GM21526 (cell line): ENCODE results near the gene CACHD1.

Experiments used
- ATAC-seq: cut with Tn5 transposase; IDR thresholded peaks from one replicate; pipeline ENCODE4 v1.9.1; 2021; ENCODE audit warnings: moderate library complexity; ENCODE audit not compliant: unreplicated experiment, low FRiP score

CACHD1 gene

DNA sequence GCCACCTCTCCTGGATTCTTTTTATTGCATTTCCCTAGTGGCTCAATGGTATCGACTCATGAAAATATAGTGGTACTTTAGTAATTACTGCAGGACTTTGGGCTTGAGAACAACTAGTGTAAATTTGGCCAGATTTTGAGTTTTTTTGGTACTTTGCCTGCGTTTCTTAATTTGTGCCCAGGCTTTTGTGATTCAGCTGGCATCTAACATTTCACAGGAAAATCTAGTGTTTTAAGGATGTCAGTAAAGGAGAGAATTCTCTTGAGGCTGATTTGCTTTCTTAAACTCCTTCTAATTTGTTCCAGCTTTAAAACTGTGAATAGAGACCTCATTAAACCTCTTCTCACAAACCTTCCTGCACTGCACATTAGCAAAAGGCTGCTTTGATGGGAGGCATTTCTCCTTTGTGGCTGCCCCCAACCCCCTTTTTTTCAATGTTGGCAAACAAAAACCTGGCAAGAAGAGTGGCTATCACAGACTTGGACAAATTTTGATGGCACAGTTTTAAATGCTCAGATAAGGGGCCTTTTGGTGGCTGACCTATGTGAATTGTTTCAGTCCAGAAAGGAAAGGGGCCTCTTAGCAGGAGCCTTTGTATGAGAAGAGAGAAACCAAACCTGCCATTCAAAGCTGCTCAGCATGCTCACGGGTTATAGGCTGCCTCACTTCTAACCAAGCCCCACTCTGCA is 161.6 kb downstream of the CACHD1 start:
- ATAC-seq: no peak

DNA sequence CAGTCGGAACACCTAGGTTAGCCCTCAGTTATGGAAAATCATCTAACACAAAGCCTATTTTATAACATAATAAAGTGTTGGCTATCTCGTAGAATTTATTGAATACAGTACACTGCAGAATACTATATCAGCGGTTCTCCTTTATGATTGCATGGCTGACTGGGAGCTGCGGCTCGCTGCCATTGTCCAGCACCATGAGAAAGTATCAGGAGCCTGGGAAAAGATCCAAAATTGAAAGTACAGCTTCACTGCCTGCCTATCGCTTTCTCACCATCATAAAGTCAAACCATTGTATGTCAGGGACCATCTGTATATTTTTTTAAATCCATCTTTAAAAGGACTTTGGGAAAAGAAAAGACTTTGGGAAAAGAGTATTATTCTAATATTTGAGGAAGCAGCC is 163.0 kb downstream of the CACHD1 start:
- no peak for ATAC-seq

DNA sequence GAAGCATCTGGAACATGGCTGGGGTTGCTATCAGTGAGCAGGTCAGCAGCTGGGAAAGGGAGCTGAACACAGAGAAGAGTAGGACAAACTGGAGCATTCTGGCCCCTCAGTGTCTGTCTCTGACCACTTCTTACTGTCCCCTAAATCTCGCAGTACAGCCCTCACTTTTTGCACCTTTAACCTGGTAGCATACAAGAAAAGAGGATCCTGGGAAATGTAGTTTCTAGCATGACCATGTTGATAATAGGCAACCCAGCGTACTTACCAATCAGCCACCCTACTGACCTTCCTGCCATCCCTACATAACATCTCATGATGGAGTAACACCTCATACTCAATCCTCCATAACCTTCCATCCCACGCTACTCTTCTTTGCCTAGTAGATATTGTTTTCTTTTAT is 175.8 kb downstream of the CACHD1 start:
- ATAC-seq: no peak

DNA sequence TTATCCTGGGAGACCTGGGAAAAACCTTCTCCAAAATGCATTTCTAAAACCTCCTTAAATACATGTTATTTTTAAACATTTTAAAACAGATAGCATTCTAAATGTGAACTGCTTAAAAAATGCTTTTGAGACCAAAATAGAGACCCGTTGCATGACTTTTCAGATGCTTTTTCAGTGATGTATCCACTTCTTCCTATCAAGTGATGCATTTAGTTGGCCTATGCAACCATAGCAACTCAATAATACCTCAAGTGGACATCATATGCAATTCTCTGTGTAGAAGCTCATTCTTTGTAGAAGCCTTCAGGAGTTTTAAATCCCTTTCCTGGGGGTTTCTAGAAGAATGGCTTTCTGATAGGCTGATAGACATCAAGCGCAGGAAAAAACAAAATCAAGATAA is 180.5 kb downstream of the CACHD1 start:
- ATAC-seq: no peak

DNA sequence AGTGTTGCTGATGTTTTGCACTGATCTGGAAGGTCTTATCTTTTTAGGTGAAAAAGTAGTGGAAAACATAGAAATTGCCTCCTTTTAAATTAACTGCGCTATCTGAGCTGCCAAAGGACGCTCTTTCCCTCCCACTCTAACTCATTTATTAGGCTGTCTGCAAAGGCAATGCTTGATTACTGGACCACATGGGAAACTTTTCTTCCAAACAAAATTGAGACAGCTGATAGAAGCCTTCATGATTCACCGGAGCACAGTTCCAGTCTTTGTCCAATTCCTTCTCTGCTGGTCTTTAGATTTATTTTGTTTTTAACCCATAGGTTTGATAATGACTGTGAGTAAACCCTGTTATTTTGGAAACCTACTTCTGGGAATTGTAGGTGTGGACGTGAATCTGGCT is 181.9 kb downstream of the CACHD1 start:
- no peak for ATAC-seq

DNA sequence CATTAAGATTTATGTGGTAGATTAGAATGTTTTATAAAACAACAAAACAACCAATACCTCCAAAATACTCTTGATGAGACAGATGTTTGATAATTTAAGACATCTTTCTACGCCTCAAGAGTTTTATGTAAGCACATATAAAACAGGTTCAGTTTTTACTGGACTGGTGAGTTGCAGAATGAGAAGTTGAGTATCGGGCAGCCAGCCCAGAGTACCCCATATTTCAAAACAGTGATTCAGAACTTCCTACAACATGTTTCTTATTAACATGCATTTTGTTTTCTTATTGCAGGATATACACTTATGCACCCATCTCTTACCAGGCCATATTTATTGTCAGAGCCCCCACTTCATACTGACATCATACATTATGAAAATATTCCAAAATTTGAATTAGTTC is 183.5 kb downstream of the CACHD1 start:
- no peak for ATAC-seq

DNA sequence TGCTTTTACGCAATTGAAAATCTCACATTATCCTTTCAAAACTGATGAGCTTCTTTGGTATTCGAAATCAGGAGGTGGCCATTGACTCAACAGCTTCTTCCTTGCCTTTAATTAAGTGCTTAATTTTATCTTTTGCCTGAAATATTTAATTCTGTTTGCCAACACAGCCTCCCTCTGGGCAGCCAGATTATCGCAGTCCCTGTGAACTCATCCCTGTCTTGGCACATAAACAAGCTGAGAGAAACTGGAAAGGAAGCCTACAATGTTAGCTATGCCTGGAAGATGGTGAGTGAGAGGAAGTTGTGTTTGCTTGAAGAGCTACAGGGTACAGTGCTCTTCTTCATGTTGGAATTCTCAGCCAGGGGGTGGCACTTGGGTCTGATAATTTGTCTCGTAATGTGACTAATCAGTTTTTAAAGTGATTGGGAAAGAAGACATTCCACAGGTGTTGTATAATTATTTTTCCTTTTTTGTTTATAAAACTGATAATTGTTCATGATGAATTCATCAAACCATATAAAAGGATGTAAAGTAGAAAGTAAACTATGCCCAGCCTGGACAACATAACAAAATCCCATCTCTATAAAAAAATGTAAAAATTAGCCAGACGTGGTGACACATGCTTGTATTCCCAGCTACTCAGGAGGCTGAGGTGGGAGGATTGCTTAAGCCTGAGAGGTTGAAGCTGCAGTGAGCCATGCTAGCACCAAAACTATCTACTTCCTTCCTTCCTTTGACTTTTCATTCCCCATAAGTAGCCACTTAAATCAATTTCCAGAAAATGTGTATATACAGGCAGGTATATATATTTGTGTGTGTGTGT is 184.8 kb downstream of the CACHD1 start:
- no peak for ATAC-seq

DNA sequence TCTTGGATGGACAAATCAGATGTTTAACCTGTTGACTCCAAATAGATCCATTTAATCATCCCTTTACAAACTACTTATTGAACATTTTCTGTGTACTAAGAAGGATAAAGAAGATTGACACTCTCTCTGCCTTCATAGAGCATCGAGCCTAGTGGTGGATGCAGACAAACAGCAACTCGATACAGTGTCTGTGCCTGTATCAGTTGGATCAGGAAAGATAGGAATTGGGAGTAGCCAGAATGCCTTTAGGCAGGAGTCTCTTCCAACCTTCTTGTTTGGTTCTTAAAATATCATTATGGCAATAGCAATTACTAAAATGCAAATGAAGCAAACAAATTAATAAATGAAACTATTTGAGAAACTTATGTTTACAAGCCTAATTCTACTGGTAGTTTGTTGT is 185.9 kb downstream of the CACHD1 start:
- ATAC-seq: no peak

DNA sequence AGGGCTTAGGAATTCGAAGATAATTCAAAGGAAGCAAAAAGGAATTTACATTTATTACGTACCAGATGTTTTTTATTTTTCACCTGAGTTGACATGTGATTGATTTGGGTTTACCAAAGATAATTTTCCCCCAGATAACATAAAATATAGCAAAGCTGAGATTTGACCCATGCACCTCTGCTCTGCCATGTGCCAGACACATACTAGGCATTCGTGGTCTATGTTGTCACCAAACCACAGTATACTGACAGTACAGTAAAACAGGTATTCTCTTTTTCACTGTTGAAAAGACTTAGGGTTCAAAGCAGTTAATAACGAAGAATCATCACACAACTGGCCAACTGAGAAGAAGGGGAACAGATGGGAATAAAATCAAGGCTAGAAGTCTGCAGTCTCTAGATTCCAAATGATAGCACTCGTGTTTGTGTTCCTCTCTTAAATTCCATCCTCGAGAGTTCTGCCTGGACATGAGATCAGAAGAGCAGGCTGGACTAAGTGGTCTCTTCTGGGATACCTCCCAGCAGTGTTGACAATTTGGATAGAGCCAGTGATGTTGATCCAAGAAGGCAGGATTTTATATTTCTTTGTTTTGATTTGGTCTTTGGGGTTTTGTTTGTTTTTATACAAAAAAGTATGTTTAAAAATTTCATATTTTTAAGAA is 189.7 kb downstream of the CACHD1 start:
- ATAC-seq: no peak

DNA sequence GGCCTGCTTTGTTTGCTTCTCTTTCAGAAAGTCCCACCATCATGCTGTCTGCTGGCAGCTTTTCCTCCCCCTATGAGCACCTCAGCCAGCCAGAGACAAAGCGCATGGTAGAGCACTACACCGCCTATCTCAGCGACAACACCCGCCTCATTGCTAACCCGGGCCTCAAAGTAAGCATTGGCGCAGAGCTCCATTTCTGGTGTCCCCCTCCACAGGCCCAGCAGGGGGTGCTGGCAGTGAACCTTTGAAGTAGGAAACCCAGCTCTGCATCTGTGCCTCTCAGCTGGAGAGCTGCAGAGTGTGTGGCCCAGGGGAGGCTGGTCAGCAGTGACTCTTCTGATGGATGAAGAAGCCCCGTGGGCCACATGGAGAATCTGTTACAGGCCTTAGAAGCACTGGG is 193.7 kb downstream of the CACHD1 start:
- ATAC-seq: no peak

DNA sequence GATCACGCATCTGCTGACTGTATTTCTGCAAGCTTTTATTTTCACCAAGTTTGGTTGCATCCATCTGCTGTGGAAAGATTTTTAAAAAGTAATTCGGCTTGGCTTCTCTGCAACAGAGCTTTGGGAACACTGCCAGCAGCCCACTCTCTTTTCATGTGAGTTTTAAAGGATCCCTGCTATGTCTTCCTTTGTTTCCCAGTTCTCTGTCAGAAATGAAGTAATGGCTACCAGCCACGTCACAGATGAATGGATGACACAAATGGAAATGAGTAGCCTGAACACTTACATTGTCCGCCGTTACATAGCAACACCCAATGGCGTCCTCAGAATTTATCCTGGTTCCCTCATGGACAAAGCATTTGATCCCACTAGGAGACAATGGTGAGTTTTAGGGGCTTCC is 194.4 kb downstream of the CACHD1 start:
- no peak for ATAC-seq

DNA sequence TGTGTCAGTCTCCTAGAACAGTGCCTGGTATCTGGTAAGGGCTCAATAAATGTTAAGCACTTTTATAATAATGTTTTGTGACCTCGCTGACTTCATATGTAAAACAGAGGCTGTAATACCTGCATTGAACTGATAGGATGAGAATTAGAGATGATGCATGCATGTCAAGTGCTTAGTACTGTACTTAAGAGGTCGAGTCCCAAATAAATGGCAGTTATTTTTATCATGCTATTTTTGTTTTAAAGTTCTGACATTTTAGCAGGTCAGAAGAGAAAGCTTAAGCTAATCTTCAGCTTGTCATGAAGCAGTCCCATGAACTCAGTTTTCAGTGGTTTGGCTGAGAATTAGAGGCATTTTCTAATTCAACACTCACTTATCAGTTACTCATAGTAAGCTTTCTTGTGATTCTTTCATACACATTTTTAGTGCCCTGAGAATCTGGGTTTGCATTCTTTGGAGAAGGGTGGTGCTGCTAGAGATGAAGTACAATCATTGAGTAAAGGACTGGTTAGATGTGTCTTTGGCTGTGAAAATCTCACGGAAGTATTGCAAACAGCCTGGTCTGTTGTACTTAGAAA is 199.3 kb downstream of the CACHD1 start:
- no peak for ATAC-seq

DNA sequence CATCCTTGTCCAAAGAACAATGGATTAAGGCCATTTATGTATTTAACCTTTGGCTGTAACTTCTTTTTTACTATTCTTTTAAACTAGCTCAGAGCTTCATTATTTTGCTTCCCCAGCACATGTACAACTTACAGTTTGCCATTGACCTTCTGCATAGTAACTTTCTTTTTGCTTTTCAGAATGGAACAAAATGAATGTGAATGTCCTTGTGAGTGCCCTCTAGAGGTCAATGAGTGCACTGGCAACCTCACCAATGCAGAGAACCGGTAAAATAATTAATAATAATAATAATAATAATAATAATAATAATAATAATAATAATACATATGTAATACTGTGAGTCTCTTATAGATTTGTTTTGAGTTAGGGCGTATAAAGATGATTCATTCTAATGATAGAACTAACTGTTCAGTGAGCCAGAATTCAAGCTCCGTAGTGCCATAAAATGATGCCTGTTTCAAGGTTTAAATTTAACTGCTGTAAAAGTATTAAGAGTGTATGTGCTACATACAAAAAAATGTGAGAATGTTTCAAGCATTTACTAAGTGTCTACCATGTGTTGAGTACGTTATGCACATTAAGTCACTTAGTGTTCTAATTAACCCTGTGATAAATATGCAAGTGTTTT is 205.9 kb downstream of the CACHD1 start:
- peak; percentile 59 for ATAC-seq

DNA sequence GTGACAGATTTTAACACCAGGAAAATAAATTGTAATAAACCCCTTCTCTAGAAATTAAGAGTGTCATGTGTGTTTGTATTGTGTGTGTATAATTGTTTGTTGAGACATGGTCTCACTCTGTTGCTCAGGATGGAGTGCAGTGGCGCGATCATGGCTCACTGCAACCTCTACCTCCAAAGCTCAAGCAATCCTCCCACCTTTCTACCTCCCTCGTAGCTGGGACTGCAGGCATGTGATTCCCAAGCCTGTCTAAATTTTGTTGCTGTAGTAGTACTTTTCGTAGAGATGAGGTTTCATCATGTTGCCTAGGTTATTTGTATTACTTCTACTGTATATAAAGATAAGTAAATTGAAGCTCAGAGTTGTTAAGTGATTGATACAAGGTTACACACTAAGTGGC is 206.5 kb downstream of the CACHD1 start:
- ATAC-seq: no peak

DNA sequence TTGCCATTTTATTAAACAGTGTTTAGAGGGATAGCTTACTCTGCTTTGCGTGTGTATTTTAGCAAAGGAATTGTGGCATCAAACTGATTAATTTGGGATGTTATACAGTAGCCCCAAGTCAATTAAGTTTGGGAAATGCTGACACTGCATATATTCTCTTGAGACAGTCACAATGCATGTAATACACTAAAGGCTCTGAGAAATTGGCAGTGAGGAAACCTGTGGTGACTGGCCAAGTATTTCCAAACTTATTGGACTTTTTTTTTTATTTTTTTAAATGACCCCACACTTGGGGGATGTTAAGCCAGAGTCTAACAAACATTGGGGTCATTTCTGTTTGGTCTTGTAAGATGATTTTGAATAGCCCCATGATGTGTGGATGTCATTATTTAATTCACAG is 207.6 kb downstream of the CACHD1 start:
- no peak for ATAC-seq

DNA sequence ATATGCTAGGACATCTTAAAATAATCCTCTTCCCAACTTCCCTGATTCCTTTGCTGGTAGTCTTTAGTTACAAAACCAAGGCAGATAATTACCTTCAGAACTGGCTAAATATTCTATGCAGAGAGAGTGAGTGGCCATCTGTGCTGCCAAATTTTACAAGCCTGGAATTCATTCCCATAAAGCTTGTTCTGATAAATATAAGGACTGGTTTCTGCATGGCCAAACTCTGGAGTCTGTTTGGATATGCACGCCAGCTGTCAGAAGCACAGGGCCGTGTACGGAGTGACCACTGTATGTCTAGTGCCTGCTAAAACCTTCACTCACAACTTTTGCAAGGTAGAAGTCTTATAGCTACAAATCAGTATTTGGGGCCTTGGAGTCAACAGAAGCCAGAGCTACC is 208.4 kb downstream of the CACHD1 start:
- no peak for ATAC-seq

DNA sequence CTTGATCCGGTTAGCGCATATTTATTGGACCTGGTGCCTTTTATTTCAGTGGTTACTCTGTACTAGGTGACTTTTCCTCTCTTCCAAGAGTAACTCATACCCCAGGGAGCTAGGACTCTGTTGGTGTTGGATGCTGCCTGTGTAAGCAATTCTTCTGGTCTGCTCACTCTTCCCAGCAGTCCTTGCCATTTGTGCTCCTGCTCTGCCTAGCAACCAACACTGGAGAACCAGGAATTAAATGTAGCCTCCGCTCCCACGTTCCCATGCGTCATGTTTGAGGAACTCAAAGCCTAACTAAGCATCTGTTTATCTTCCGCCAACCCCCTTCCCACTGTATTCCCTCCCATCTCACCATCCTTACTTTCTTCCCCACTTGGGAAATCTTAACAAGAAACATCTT is 209.2 kb downstream of the CACHD1 start:
- no peak for ATAC-seq

DNA sequence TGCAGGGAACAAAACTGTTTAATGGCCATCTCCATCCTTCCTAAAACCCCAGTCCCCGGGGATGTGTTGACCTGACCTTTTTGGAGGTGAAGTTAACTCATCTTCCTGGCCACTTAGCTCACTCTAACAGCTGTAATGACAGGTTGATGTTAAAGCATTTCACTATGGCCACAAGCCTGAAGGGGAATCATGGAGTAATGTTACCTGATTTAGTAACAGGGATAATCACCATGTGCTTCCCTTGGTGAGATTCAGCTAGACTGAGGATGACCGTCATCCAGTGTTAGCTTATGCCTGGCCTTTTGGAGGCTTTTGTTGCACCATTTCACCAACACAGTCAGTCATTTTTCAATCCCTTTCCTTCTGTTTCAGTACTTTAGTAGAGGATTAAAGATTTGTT is 210.7 kb downstream of the CACHD1 start:
- ATAC-seq: no peak

DNA sequence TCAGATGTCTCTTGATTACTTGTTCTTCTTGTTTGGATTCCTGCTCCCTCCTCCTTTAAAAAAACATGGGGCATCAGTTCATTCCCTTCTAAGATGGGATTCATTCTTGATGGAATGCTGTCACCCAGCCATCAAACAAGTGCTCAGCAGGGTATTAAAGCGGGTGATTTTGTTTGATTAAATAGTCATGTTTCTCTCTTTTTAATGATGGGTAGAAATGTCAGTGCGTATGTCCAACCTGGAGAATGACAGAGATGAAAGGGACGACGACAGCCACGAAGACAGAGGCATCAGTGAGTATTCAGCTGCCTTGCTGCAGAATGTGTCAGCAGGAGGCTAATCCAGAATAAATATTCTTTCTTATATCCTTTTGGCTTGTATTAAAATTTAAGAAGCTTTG is 211.1 kb downstream of the CACHD1 start:
- no peak for ATAC-seq

DNA sequence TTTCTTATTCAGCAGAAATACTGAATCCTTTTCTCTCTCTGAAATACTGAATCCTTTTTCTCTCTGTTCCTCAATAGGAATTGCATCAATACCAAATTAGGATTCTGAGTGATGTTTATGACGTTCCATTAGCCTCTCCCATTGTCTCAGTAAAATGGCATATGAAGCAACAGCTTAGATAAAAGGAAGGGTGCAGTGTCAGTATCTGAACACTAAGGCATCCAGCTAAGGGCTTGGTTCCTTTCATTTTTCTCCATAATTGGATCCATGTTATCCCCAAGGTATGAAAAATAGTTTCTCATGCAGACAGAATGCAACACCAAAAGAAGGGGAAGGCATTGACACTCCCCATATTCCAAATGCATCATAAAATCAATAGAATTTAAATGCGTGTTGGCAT is 213.5 kb downstream of the CACHD1 start:
- ATAC-seq: no peak

DNA sequence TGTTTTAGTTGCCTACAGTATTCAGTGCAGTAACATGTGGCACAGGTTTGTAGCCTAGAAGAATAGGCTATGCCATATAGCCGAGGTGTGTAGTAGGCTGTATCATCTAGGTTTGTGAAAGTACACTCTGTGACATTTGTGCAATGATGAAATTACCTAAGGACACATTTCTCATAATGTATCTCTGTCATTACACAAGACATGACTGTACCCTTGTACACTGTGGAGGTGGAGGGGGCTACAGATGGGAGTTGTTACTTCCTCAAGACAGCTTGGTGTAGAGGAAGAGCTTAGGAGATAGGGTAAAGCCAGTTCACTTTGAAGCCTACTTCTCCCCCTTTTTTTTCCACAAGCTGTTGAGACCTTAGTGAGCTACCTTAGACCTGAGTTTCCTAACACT is 215.3 kb downstream of the CACHD1 start:
- ATAC-seq: no peak
